ENCODE measurements around the gene CDC34.

DNA sequence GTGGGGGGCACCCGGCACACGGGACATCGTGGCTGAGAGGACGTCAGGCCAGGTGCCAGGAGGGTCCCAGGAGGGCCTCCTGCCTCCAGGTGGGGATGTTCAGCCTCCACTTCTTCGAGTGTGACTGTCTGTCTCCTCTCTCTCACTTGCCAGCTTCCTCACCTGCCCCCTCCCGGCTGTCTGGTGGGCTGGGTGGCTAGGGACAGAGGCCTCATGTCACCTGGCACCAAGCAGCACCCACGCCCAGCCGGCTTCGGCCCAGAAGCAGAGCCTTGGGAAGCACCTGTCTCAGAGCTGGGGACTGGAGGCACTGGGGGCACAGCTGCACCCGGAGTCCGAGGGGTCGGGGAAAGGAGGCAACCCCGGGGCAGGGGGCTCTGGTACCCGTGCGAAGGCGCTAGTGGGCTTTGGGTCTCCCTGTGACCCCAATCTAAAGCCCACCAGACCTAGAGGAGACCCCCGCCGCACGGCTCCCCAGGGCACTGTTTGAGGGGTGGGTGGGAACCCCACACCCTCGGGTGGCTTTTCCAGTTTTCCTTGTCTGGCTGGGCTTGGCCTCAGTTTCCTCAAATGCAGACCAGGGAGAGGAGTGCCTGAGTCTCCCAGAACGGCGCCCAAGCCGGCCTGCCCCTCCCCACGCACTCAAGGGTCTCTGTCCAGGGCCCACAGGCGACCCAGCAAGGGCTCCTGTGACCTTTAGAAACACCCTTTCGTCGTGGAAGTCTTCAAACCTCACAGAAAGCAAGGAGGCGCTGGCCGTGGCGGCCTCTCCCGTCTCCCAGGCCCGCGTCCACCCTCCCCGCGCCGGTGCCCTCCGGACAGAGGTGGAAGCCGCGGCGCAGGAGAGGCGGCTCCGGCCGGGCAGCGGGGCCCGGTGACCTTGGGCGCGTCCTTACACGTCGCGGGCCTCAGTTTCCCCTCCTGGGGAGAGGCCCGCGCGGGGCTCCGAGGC, 57.5 kb downstream of the CDC34 start:
- TF ChIP-seq POLR2A (IDR thresholded peaks at IDR 0.05; ENCODE audit: low read depth, low read length) (no peak), POLR2AphosphoS5 (IDR thresholded peaks at IDR 0.05; ENCODE audit: low read depth, low read length) (no peak), TAF1 (IDR thresholded peaks at IDR 0.05; ENCODE audit: borderline replicate concordance, low read depth, low read length) (no peak)

All from GM12892 (cell line).